ENCODE data around the gene EVA1A. TPM values are rescaled to one million over a fixed set of nuclear protein-coding genes. Genes with fewer than 3 reads are reported as not detected.

The EVA1A gene
- total and polyA plus RNA-seq, 2 of the 8 experiments (the other 6 are each of a cell fraction or from before 2014, with no cell fraction given): 2.4 to 4.3 TPM

GRCh38 chr2:75494137-75494769 is 66.5 kb downstream of the EVA1A start (continued):
- TF ChIP-seq CHD7 (IDR thresholded peaks at IDR 0.05; ENCODE audit: insufficient replicate concordance, low read length) (no peak), SP4 (IDR thresholded peaks at IDR 0.05; ENCODE audit: low read length) (no peak), RXRA (IDR thresholded peaks at IDR 0.05; ENCODE audit: insufficient read depth, low read depth, low read length) (no peak)

Data from H1 (cell line).